ENCODE results near the gene SLAIN2. TPM values are rescaled to one million over a fixed set of nuclear protein-coding genes. Genes with fewer than 3 reads are reported as not detected.

SLAIN2 gene
- total RNA-seq, 1 donor from 2014 or later = 42.8 TPM

DNA sequence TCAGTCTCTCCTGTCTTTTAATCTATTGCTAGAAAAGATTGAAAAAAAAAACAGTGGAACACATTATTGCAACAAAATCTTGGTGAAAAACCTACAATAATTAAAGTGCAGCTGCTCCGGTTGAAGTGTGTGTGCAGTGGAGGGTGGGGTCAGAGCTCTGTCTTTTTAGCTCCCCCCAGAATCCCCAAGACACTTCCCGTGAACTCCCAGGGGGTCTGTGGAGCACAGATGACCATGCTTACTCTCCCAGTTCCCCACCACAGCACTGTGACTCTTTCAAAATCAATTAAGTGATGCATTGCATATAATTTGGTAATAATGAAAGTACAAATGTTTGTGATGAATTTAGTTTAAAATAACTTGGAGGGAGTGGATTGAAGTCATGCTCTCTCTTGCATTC lies 126.1 kb downstream of the SLAIN2 start:
- H3K4me3 ChIP-seq (ENCODE audit: low read depth, low read length) = no peak overlapping the region
- TF ChIP-seq, protein P1, sequence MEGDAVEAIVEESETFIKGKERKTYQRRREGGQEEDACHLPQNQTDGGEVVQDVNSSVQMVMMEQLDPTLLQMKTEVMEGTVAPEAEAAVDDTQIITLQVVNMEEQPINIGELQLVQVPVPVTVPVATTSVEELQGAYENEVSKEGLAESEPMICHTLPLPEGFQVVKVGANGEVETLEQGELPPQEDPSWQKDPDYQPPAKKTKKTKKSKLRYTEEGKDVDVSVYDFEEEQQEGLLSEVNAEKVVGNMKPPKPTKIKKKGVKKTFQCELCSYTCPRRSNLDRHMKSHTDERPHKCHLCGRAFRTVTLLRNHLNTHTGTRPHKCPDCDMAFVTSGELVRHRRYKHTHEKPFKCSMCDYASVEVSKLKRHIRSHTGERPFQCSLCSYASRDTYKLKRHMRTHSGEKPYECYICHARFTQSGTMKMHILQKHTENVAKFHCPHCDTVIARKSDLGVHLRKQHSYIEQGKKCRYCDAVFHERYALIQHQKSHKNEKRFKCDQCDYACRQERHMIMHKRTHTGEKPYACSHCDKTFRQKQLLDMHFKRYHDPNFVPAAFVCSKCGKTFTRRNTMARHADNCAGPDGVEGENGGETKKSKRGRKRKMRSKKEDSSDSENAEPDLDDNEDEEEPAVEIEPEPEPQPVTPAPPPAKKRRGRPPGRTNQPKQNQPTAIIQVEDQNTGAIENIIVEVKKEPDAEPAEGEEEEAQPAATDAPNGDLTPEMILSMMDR (conservative IDR thresholded peaks at IDR 0.05; ENCODE audit: low read depth, low read length) = no peak
- no peak for DNase-seq (ENCODE audit: low read depth)

DNA sequence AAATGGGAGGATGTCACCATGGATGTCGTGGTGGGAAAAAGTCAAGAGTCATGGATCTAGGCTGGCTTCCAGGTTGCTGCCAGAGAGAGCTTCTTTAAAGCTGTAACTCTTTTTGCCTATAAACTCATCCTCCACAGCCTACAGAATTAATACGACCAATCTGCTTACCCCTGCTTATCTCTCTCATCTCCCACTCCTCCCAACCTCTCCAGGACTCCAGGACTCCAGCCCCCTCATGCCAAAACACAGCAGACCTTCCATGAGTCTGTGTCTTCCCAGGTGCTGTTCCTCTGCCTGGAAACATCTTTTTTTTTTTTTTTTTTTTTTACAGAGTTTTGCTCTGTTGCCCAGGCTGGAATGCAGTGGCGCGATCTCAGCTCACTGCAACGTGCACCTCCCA lies 126.6 kb downstream of the SLAIN2 start:
- no peak for DNase-seq (ENCODE audit: low read depth)

DNA sequence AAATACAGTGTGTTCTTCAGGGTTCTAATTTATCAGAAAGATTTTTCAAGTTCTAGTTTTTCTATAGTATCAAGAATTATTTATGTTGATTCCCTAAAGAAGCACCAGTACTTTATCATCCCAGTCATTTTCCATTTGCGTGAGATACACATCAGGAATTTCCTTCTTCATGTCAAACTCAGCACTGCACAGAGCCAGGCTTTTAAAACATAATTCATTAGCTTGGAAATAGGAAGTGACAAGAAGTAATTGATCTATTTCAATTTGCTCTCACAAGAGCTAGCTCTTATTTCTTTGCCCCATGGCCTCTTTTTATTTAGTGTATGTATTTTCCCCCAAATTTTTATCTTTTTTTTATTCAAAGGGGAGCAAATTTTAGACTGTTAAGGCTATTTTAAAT lies 128.8 kb downstream of the SLAIN2 start:
- no peak overlapping the region for H3K4me3 ChIP-seq (ENCODE audit: low read depth, low read length)
- TF ChIP-seq, protein P1 (conservative IDR thresholded peaks at IDR 0.05; ENCODE audit: low read depth, low read length) = no peak
- DNase-seq (ENCODE audit: low read depth) = no peak

More for the DNA sequence above, 126.6 kb downstream of the SLAIN2 start:
- TF ChIP-seq, protein P1 (conservative IDR thresholded peaks at IDR 0.05; ENCODE audit: low read depth, low read length) = no peak
- no peak overlapping the region for H3K4me3 ChIP-seq (ENCODE audit: low read depth, low read length)

DNA sequence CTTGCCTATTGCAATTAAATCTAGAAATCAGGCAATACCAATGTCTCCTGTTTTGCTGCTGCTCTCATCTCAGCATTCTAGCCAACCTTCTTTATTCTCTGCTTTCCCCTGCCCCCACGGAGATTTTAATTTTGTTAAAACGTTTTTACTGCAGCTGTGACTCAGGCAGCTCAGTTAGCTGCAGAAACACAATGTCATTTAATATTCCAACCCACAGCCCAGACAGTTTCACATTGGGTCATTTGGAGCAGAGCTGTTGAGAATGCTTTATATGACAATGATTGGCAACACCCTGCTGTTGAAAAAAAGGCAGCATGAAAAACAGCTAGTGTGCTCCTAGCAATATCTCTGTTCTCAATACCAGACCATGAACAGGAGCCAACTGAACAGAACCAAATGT lies 129.2 kb downstream of the SLAIN2 start:
- no peak overlapping the region for H3K4me3 ChIP-seq (ENCODE audit: low read depth, low read length)
- TF ChIP-seq, protein P1 (conservative IDR thresholded peaks at IDR 0.05; ENCODE audit: low read depth, low read length) = no peak
- no peak for DNase-seq (ENCODE audit: low read depth)

DNA sequence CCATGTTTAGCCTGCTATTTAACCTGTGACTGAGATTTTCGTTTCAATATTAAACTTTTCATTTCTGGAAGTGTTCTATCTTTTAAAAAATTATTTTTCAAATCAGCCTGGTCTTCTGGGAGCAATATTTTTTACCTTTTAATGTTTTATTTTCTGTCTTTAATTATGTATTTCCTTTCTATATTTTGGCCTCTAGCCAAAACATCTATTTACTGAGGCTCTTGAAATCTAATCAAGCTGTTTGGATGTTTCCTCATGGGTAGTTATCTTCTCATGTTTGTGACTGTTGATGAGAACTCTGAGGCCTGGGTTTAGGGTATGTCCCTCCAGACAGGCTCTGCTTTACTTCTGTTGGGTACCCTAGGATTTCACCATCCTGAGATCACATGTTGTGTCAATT lies 131.5 kb downstream of the SLAIN2 start:
- no peak for DNase-seq (ENCODE audit: low read depth)
- TF ChIP-seq, protein P1 (conservative IDR thresholded peaks at IDR 0.05; ENCODE audit: low read depth, low read length) = no peak
- no peak overlapping the region for H3K4me3 ChIP-seq (ENCODE audit: low read depth, low read length)

DNA sequence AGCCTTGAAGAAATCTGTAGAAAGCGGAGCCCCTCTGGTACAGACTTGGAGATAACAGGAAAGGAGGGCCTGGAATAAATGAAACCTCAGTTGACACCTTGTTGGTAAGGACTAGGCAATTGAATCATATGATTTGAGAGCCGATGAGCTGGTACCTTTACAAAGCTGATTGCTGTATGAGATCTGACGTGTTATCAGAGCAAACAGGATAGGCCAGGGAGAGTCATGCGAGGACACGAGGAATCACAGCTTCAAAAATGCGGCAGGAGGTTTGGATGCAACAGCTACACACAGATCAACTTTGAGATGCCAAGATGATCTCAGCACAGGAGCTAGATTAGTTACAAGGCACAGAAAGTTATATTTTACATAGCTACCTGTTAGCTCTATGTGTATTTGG lies 134.4 kb downstream of the SLAIN2 start:
- H3K4me3 ChIP-seq (ENCODE audit: low read depth, low read length) = no peak overlapping the region
- TF ChIP-seq, protein P1 (conservative IDR thresholded peaks at IDR 0.05; ENCODE audit: low read depth, low read length) = no peak
- DNase-seq (ENCODE audit: low read depth) = no peak

Other genes starting within 250 kb of the SLAIN2 start
- gene TXK, start 207.3 kb upstream of the SLAIN2 start, total RNA-seq = 1.3 and 2.0 TPM in 2 replicates
- gene TEC, start 71.7 kb upstream of the SLAIN2 start, total RNA-seq = 1.3 and 1.4 TPM in 2 replicates
- 0.36 TPM in 1 of 2 replicates, not detected in the other for gene SLC10A4, start 141.8 kb downstream of the SLAIN2 start, total RNA-seq
- 0.23 TPM in 1 of 2 replicates, not detected in the other for gene ZAR1, start 148.7 kb downstream of the SLAIN2 start, total RNA-seq